Measurements from ENCODE around the gene CACNA2D2.

- no peak for TF ChIP-seq POLR2AphosphoS5 (IDR thresholded peaks at IDR 0.05; ENCODE audit: low read depth)
- peak; percentile 23 for TF ChIP-seq CTCF (IDR thresholded peaks at IDR 0.05; ENCODE audit: insufficient read depth, low read length)
- TF ChIP-seq GABPA (IDR thresholded peaks at IDR 0.05; ENCODE audit: low read depth): no peak
- TF ChIP-seq REST (IDR thresholded peaks at IDR 0.05; ENCODE audit: insufficient replicate concordance, low read depth): no peak
Observed at GRCh38 chr3:50347187-50347813, 156.1 kb downstream of the CACNA2D2 start.
